H1 (cell line): ENCODE data around the gene DEPP1. TPM values are rescaled to one million over a fixed set of nuclear protein-coding genes. Genes with fewer than 3 reads are reported as not detected.

ENCODE experiments used
- CTCF ChIA-PET: fragments of 300-600 bp; sonication (Branson Sonifier 250); formaldehyde crosslinking; loops from one replicate; lab custom pipeline; 2021; ENCODE audit not compliant: partially characterized antibody; lab: Charles Lee
- POLR2A ChIA-PET: fragments of 300-600 bp; sonication (Branson Sonifier 250); formaldehyde crosslinking; loops from one replicate; lab custom pipeline; 2021; ENCODE audit warnings: inconsistent platforms; ENCODE audit not compliant: partially characterized antibody; lab: Charles Lee
- DNase-seq, 2 experiments: peaks; one replicate each; pipeline versions ENCODE4 v3.0.0 to v3.0.0-alpha.2; 2010 to 2022; ENCODE audit warnings: low spot score in 2 of 2, low read depth in 1 of 2, mixed read lengths in 1 of 2
- FAIRE-seq: peaks from 2 replicates; lab custom pipeline; 2011; peaks lifted over from hg19 to GRCh38; lab: Jason Lieb, UNC
- H2AFZ ChIP-seq: 2 replicates; pipeline ENCODE4 v1.8.1; 2012; ENCODE audit warnings: low read length, inconsistent platforms
- H2AK5ac ChIP-seq: 2 replicates; pipeline ENCODE4 v1.6.1; 2013; ENCODE audit warnings: low read depth, low read length
- H2BK120ac ChIP-seq: replicated peaks from 2 replicates; pipeline ENCODE3; 2013; ENCODE audit warnings: low read depth, low read length, inconsistent platforms
- H2BK12ac ChIP-seq: 2 replicates; pipeline ENCODE4 v1.6.1; 2013; ENCODE audit warnings: low read depth, low read length
- H2BK15ac ChIP-seq: 2 replicates; pipeline ENCODE4 v1.6.1; 2013; ENCODE audit warnings: low read length
- H2BK20ac ChIP-seq: 2 replicates; pipeline ENCODE4 v1.6.1; 2013; ENCODE audit warnings: low read length
- H2BK5ac ChIP-seq: 2 replicates; pipeline ENCODE4 v1.6.1; 2013; ENCODE audit warnings: low read depth, low read length
- H3K14ac ChIP-seq: 2 replicates; pipeline ENCODE4 v1.6.1; 2013; ENCODE audit warnings: inconsistent platforms; ENCODE audit not compliant: insufficient read length
- H3K18ac ChIP-seq: 2 replicates; pipeline ENCODE4 v1.6.1; 2013; ENCODE audit warnings: low read length; ENCODE audit errors: extremely low read depth
- H3K23ac ChIP-seq: 2 replicates; pipeline ENCODE4 v1.6.1; 2013; ENCODE audit warnings: inconsistent platforms; ENCODE audit not compliant: insufficient read length
- H3K23me2 ChIP-seq: 2 replicates; pipeline ENCODE4 v1.6.1; 2013; ENCODE audit warnings: low read depth, low read length
- H3K27ac ChIP-seq: 2 replicates; pipeline ENCODE4 v1.6.1; 2011; ENCODE audit warnings: low read depth, low read length, inconsistent platforms
- H3K27me3 ChIP-seq, 4 experiments: replicated peaks in 1 of 4; 1 replicate in 1 of 4; 2 replicates in 3 of 4; pipeline versions ENCODE4 v1.6.1 to v1.8.1; 2011 to 2013; ENCODE audit warnings: low read length in 3 of 4, mild to moderate bottlenecking in 3 of 4, inconsistent platforms in 2 of 4, mixed read lengths in 2 of 4, moderate library complexity in 1 of 4; ENCODE audit not compliant: control insufficient read depth in 3 of 4, insufficient read depth in 3 of 4; ENCODE audit errors: extremely low read depth in 1 of 4
- H3K36me3 ChIP-seq, 4 experiments: 2 replicates each; pipeline versions ENCODE4 v1.6.1 to v1.8.1; 2011 to 2013; ENCODE audit warnings: mild to moderate bottlenecking in 4 of 4, low read length in 3 of 4, moderate library complexity in 2 of 4, control low read depth in 1 of 4, inconsistent platforms in 1 of 4; ENCODE audit not compliant: insufficient read depth in 4 of 4, control insufficient read depth in 2 of 4
- H3K4ac ChIP-seq: replicated peaks from 2 replicates; pipeline ENCODE3; 2013; ENCODE audit warnings: low read length, low read depth, mixed read lengths, inconsistent platforms; ENCODE audit not compliant: insufficient read length
- H3K4me1 ChIP-seq, 4 experiments: replicated peaks in 1 of 4; 1 replicate in 1 of 4; 2 replicates in 3 of 4; pipeline versions ENCODE4 v1.6.1 to v1.8.1; 2011 to 2013; ENCODE audit warnings: low read length in 3 of 4, inconsistent platforms in 2 of 4, mixed read lengths in 1 of 4; ENCODE audit not compliant: insufficient read depth in 4 of 4, control insufficient read depth in 3 of 4
- H3K4me2 ChIP-seq, 2 experiments: 2 replicates each; pipeline versions ENCODE4 v1.6.1 to v1.8.1; 2011 to 2013; ENCODE audit warnings: low read depth in 2 of 2, low read length in 2 of 2, control low read depth in 1 of 2, inconsistent platforms in 1 of 2, mild to moderate bottlenecking in 1 of 2; ENCODE audit not compliant: insufficient read depth in 1 of 2
- H3K4me3 ChIP-seq, 4 experiments: fragments of 200-600, 300-600 bp in 1 of 4; sonication (generic), shearing (Covaris generic), sonication (Bioruptor Twin) in 1 of 4; 2 replicates each; pipeline versions ENCODE4 v1.5.1 to v1.8.1; 2011 to 2016; ENCODE audit warnings: low read length in 4 of 4, low read depth in 3 of 4, control low read depth in 2 of 4, inconsistent platforms in 2 of 4, mild to moderate bottlenecking in 2 of 4, mixed read lengths in 1 of 4, moderate library complexity in 1 of 4; ENCODE audit not compliant: insufficient read depth in 2 of 4; ENCODE audit errors: extremely low read depth in 1 of 4
- H3K56ac ChIP-seq: replicated peaks from 2 replicates; pipeline ENCODE3; 2013; ENCODE audit warnings: low read depth, mild to moderate bottlenecking, mixed read lengths, low read length, inconsistent platforms; ENCODE audit not compliant: insufficient read length
- H3K79me1 ChIP-seq: 2 replicates; pipeline ENCODE4 v1.6.1; 2013; ENCODE audit warnings: low read depth, low read length, control low read depth
- H3K79me2 ChIP-seq, 2 experiments: 2 replicates each; pipeline versions ENCODE4 v1.6.1 to v1.8.1; 2012 to 2013; ENCODE audit warnings: low read length in 2 of 2, mild to moderate bottlenecking in 2 of 2, inconsistent platforms in 1 of 2; ENCODE audit not compliant: insufficient read depth in 2 of 2, control insufficient read depth in 1 of 2
- H3K9ac ChIP-seq, 4 experiments: replicated peaks in 1 of 4; 1 replicate in 1 of 4; 2 replicates in 3 of 4; pipeline versions ENCODE4 v1.6.1 to v1.8.1; 2011 to 2013; ENCODE audit warnings: low read depth in 3 of 4, low read length in 3 of 4, control low read depth in 2 of 4, mild to moderate bottlenecking in 2 of 4, moderate library complexity in 2 of 4, inconsistent platforms in 1 of 4; ENCODE audit errors: extremely low read depth in 1 of 4
- H3K9me3 ChIP-seq, 2 experiments: 2 replicates each; pipeline versions ENCODE4 v1.6.1 to v1.8.1; 2012 to 2013; ENCODE audit warnings: mild to moderate bottlenecking in 2 of 2, moderate library complexity in 2 of 2, control low read depth in 1 of 2, inconsistent platforms in 1 of 2, low read depth in 1 of 2, low read length in 1 of 2, mixed read lengths in 1 of 2; ENCODE audit not compliant: insufficient read depth in 2 of 2
- H4K20me1 ChIP-seq, 2 experiments: replicated peaks in 1 of 2; 2 replicates each; pipeline versions ENCODE3 to v1.8.1; 2011 to 2013; ENCODE audit warnings: inconsistent platforms in 2 of 2, low read length in 2 of 2, mild to moderate bottlenecking in 1 of 2; ENCODE audit not compliant: insufficient read depth in 2 of 2, control insufficient read depth in 1 of 2
- H4K5ac ChIP-seq: 2 replicates; pipeline ENCODE4 v1.6.1; 2013; ENCODE audit warnings: low read length, low read depth, mixed read lengths, inconsistent platforms; ENCODE audit not compliant: insufficient read length
- H4K8ac ChIP-seq: 2 replicates; pipeline ENCODE4 v1.8.0; 2013; ENCODE audit warnings: mild to moderate bottlenecking, moderate library complexity, low read length, inconsistent platforms; ENCODE audit not compliant: insufficient read depth; ENCODE audit errors: extremely low read depth
- H4K91ac ChIP-seq: replicated peaks from 2 replicates; pipeline ENCODE3; 2013; ENCODE audit warnings: low read length, mixed read lengths, inconsistent platforms; ENCODE audit not compliant: insufficient read length
- ASH2L ChIP-seq: fragments of 200-600, 300-600 bp; sonication (generic); IDR thresholded peaks from one replicate; pipeline ENCODE4 v1.7.1; 2017; ENCODE audit warnings: low read length
- CBX5 ChIP-seq: fragments of 300-800, 300-1000 bp; sonication (generic); IDR thresholded peaks from 2 replicates; pipeline ENCODE4 v1.7.1; 2016; ENCODE audit warnings: antibody characterized with exemption, low read length, low read depth
- CEBPB ChIP-seq: IDR thresholded peaks from 2 replicates; pipeline ENCODE4 v1.6.1; 2012; ENCODE audit warnings: low read depth, low read length
- FOSL1 ChIP-seq: IDR thresholded peaks from 2 replicates; pipeline ENCODE4 v1.6.1; 2011; ENCODE audit warnings: mild to moderate bottlenecking, low read depth, low read length, moderate library complexity; ENCODE audit not compliant: insufficient read depth
- NRF1 ChIP-seq: IDR thresholded peaks from 2 replicates; pipeline ENCODE4 v1.6.1; 2011; ENCODE audit warnings: mild to moderate bottlenecking, low read depth, low read length, improper control_type of control experiment
- PHF8 ChIP-seq: fragments of 200-600 bp; sonication (generic); conservative IDR thresholded peaks from 2 replicates; pipeline ENCODE4 v1.7.1; 2012; ENCODE audit warnings: low read depth, mild to moderate bottlenecking, inconsistent platforms, low read length, moderate library complexity
- POLR2A ChIP-seq, 2 experiments: IDR thresholded peaks; 1 replicate in 1 of 2; 2 replicates in 1 of 2; pipeline ENCODE4 v1.6.1; 2011; ENCODE audit warnings: low read depth in 2 of 2, low read length in 2 of 2, mild to moderate bottlenecking in 2 of 2; ENCODE audit errors: control extremely low read depth in 1 of 2
- SIN3A ChIP-seq, 2 experiments: IDR thresholded peaks in 1 of 2; conservative IDR thresholded peaks in 1 of 2; 2 replicates each; pipeline ENCODE4 v1.6.1; 2011 to 2012; ENCODE audit warnings: low read length in 2 of 2, improper control_type of control experiment in 1 of 2, low read depth in 1 of 2, mild to moderate bottlenecking in 1 of 2
- SP2 ChIP-seq: IDR thresholded peaks from 2 replicates; pipeline ENCODE4 v1.6.1; 2012; ENCODE audit warnings: mild to moderate bottlenecking, low read length, inconsistent platforms
- TBP ChIP-seq: IDR thresholded peaks from 2 replicates; pipeline ENCODE4 v1.6.1; 2011; ENCODE audit warnings: low read depth, low read length, improper control_type of control experiment
- TCF12 ChIP-seq: IDR thresholded peaks from 2 replicates; pipeline ENCODE4 v1.6.1; 2011; ENCODE audit warnings: low read depth, mild to moderate bottlenecking, low read length
- USF2 ChIP-seq: IDR thresholded peaks from 2 replicates; pipeline ENCODE4 v1.6.1; 2011; ENCODE audit warnings: low read length, improper control_type of control experiment
- WGBS, 2 experiments: shearing (Covaris generic) in 1 of 2; methylation state at CpG; one replicate each; pipeline versions ENCODE4 v1.1.6 to v1.1.7; 2013 to 2015; ENCODE audit warnings: low lambda C conversion rate in 2 of 2, mixed read lengths in 2 of 2, inconsistent platforms in 1 of 2, low coverage in 1 of 2, missing lambda C conversion rate in 1 of 2; ENCODE audit not compliant: insufficient replicate concordance in 2 of 2, insufficient coverage in 1 of 2, insufficient read length in 1 of 2; ENCODE audit errors: extremely low coverage in 1 of 2, missing lambda C conversion rate in 1 of 2; 5-methylcytosine and 5-hydroxymethylcytosine counted together
- polyA plus RNA-seq, 7 experiments: library from polyadenylated mRNA; depleted of rRNA in 3 of 7; stranded (reverse) in 5 of 7; unstranded in 2 of 7; fragments of >200 nt in 5 of 7; fragments of 200-250 nt in 2 of 7; gene quantifications; 1 replicate in 5 of 7; 2 replicates in 1 of 7; 4 replicates in 1 of 7; pipeline versions ENCODE4 v1.2.1 to v1.2.3, GENCODE V29; 2011 to 2013; ENCODE audit warnings: missing spikeins in 2 of 7, mixed read lengths in 2 of 7
- total RNA-seq: library from RNA; stranded (reverse); fragmentation: NEBNext Ultra II Directional; extraction: Animal tissue kit (Norgen Biotek cat#: 25700); gene quantifications from 2 replicates; pipeline ENCODE4 v1.2.1, GENCODE V29; 2021

Gene DEPP1
- total and polyA plus RNA-seq, 2 of the 8 experiments (the other 6 are each of a cell fraction or from before 2014, with no cell fraction given), result 0.67 to 4.5 TPM

DNA sequence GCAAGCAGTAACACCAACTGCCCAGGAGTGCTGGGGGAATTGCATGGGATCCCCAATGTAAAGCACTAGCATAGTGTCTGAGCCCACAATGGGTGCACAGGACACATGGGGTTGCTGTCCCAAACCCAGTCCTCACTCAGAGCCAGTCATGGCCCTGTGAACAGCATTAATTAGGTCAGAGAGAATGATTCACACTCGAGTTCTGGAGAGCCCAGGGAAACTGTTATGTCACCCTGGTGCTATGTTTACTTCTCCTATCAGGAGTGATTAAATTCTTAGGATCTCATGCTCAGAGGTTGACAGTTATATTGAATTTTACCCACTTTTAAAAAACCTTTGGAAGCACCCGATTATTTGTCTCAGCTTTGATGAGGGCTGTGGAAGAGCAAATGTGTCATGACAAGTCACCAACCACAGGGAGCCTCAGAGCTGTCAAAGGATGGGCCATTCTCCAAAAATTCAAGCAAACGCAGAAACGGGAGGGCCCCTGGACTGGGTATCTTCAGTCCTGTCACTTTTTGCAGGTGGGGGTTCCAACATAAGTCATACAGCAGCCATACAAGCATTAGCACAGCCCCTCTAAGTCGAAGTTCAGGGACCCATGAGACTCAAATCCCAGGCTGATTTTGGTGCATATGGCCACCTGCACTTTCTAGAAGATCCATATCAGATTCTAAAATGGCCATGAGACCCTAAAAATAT is 20.3 kb downstream of the DEPP1 start:
- Histone ChIP-seq H2BK15ac (no peak overlapping the region), H3K56ac (no peak overlapping the region), H3K23me2 (peaks cover 8% of the 10 kb centered on the region), H4K91ac (no peak overlapping the region), H3K18ac (no peak overlapping the region), H3K4me2 (peak overlapping the region; percentile 87 to 90), H3K36me3 (no peaks in the 10 kb centered on the region), H3K4ac (no peak overlapping the region), H4K20me1 (no peaks in the 10 kb centered on the region), H3K4me1 (peaks cover 7 to 20% (median 13%) of the 10 kb centered on the region in 4 experiments), H4K5ac (no peak overlapping the region), H4K8ac (no peak overlapping the region), H3K79me1 (no peaks in the 10 kb centered on the region), H2BK5ac (no peak overlapping the region), H2BK20ac (no peak overlapping the region), H2BK120ac (no peak overlapping the region), H3K79me2 (no peaks in the 10 kb centered on the region; a peak in 1 of 4 replicates), H2AFZ (no peak overlapping the region), H3K27me3 (peaks cover 0 to 7% (median 3%) of the 10 kb centered on the region in 4 experiments; a peak in 4 of 7 replicates), H3K4me3 (peak overlapping the region; percentile 71 to 87 (median 76); a peak in 7 of 8 replicates), H3K14ac (no peak overlapping the region), H3K27ac (no peak overlapping the region), H3K9me3 (no peaks in the 10 kb centered on the region), H2BK12ac (no peak overlapping the region), H3K9ac (no peak overlapping the region; a peak in 1 of 7 replicates), H2AK5ac (no peak overlapping the region), H3K23ac (no peak overlapping the region)
- FAIRE-seq (no peak), DNase-seq (peak in 1 of 2 experiments; percentile 28)
- ChIA-PET CTCF (interaction anchor here (1.3 kb wide), 1 partner anchor 26 kb away, joined by 6 read pairs; no protein-coding TSS in a partner anchor), POLR2A (interaction anchor here (1.6 to 1.8 kb wide), 2 partner anchors 17 to 21 kb away, joined by 5 read pairs; partner anchors contain the start of gene DEPP1)
- WGBS, 2 experiments, result 82% methylated on average over 5 of the region's 5 CpGs; no CpG with 5 or more reads in 1 of the 2 experiments
- no peak for TF ChIP-seq CEBPB
- TF ChIP-seq POLR2A (IDR thresholded peaks at IDR 0.05; ENCODE audit: control extremely low read depth in 1 of 2, low read depth in 2 of 2, low read length in 2 of 2), result no peak
- no peak for TF ChIP-seq CBX5
- TF ChIP-seq USF2, result no peak
- TF ChIP-seq SIN3A (conservative IDR thresholded peaks at IDR 0.05 in 1 of 2, IDR thresholded peaks at IDR 0.05 in 1 of 2; ENCODE audit: low read depth in 1 of 2, low read length in 2 of 2), result no peak
- no peak for TF ChIP-seq NRF1
- no peak for TF ChIP-seq TBP
- no peak for TF ChIP-seq FOSL1
- no peak for TF ChIP-seq PHF8
- no peak for TF ChIP-seq ASH2L
- TF ChIP-seq TCF12, result no peak
- TF ChIP-seq SP2, result no peak
